ENCODE data around the gene PLAU. TPM values are rescaled to one million over a fixed set of nuclear protein-coding genes. Genes with fewer than 3 reads are reported as not detected.

Gene PLAU
- total and polyA plus RNA-seq, 9 of the 15 experiments (the other 6 are each of a cell fraction or from before 2014, with no cell fraction given), result 2.1 to 16.9 (median 3.3) TPM

DNA sequence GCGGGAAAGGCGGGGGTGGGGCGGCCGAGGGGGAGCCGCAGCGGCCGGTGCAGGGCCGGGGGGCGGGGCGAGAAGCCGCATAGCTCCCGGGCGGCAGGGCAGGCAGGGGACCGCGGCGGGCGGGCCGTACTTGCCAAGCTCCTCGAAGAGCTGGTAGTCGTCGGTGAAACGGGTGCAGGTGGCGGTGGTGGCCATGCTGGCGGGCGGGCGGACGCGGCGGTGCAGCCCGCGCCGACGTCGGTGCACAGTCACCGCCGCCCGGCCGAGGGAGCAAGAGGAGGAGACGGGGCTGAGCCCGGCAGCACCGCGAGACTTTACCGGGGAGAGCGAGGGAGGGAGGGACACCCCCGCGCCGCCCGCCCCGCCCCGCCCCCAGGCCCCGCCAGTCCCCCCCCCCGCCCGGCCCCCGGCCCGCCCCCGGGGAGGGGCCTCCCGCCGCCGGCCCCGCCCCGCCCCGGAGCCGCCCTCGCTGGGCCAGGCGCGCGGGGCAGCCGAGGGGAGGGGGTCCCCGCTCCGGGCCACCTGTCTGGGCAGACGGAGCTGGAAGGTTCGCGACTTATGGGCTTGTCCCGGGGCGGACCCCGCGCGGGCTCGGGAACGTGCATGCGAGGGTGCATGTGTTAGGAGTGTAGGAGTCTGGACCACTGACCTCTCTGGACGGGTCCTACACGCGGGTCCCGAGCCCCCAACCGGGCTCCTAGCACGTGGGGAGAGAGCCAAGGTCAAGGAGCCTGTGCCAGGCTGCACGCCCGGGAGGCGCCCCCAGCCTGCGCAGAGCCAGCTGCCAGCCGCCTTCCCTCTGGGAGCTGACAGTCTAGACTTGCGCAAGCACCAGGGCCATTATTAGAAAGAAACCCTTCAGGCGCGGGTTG lies 36.4 kb upstream of the PLAU start, which contains the start of gene CAMK2G (continued):
- TF ChIP-seq GTF3C2 (IDR thresholded peaks at IDR 0.05; ENCODE audit: borderline replicate concordance, extremely low read depth, insufficient read length) (no peak), ZMIZ1 (IDR thresholded peaks at IDR 0.05; ENCODE audit: low read depth in 2 of 2, low read length in 2 of 2) (0 out of 4 replicates have a peak, but pooled peaks of 1 of the 2 experiments have one; percentile 14), ZNF436 (CRISPR knock-in tag; IDR thresholded peaks at IDR 0.05) (no peak), MLX (CRISPR knock-in tag; conservative IDR thresholded peaks at IDR 0.05) (no peak), RAD51 (IDR thresholded peaks at IDR 0.05; ENCODE audit: borderline replicate concordance, low read depth) (no peak), ZNF134 (CRISPR knock-in tag; conservative IDR thresholded peaks at IDR 0.05) (no peak), SMARCA5 (IDR thresholded peaks at IDR 0.05) (no peak), MIER1 (IDR thresholded peaks at IDR 0.05; ENCODE audit: low read depth) (no peak), ATF1 (CRISPR knock-in tag; IDR thresholded peaks at IDR 0.05) (no peak), ATF1 (tag; IDR thresholded peaks at IDR 0.05) (0 out of 2 replicates have a peak, but pooled peaks have one; percentile 9), MAZ (CRISPR knock-in tag; conservative IDR thresholded peaks at IDR 0.05 in 1 of 2, IDR thresholded peaks at IDR 0.05 in 1 of 2) (peak; percentile 60 to 77; a peak in 3 of 4 replicates), SNRNP70 (optimal IDR thresholded peaks at IDR 0.05; ENCODE audit: low read depth, low read length) (no peak), RBM34 (IDR thresholded peaks at IDR 0.05; ENCODE audit: borderline replicate concordance, insufficient read depth, low read length) (0 out of 2 replicates have a peak, but pooled peaks have one; percentile 56), EGR1 (conservative IDR thresholded peaks at IDR 0.05) (0 out of 2 replicates have a peak, but pooled peaks have one; percentile 7), SREBF2 (CRISPR knock-in tag; IDR thresholded peaks at IDR 0.05) (no peak)
- TF ChIP-seq, protein P1, sequence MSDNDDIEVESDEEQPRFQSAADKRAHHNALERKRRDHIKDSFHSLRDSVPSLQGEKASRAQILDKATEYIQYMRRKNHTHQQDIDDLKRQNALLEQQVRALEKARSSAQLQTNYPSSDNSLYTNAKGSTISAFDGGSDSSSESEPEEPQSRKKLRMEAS (CRISPR knock-in tag; IDR thresholded peaks at IDR 0.05), result peak; percentile 74
- TF ChIP-seq, protein P2, sequence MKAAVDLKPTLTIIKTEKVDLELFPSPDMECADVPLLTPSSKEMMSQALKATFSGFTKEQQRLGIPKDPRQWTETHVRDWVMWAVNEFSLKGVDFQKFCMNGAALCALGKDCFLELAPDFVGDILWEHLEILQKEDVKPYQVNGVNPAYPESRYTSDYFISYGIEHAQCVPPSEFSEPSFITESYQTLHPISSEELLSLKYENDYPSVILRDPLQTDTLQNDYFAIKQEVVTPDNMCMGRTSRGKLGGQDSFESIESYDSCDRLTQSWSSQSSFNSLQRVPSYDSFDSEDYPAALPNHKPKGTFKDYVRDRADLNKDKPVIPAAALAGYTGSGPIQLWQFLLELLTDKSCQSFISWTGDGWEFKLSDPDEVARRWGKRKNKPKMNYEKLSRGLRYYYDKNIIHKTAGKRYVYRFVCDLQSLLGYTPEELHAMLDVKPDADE (conservative IDR thresholded peaks at IDR 0.05; ENCODE audit: control insufficient read depth, low read depth, low read length), result peak; percentile 20; the same call in 1 of the 2 replicates

Measured in K562 (cell line).